ENCODE results near the gene OPN5. TPM values are rescaled to one million over a fixed set of nuclear protein-coding genes. Genes with fewer than 3 reads are reported as not detected.

OPN5 gene
- total and polyA plus RNA-seq, 2 experiments from 2014 or later: not detected

DNA sequence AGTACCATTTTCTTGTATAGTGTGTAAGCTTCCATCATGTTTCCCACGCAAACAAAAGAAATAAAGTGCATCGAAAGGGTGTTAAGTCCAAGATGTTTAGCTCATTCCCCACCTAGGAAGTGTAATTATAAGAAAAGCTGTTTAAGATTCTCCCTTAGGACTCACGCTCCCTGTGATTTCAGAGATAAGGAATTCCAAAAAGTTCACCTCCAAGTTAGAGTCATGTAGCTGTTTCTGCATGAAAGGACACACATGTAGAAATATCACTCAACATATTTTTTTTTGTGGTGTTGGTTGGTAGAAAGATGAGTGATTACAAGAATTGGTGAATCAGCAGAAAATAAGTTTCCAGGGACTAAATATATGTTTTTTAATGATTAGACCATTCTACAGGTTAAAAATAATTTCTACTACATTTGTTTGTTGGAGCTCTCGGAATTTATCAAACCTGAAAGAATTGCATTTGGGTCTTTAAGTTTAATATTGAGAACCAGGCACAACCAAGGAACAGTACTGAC is 10.4 kb downstream of the OPN5 start:
- Mint-ChIP-seq H3K9me3 (no peaks in the 10 kb centered on the region), H3K27me3 (ENCODE audit: insufficient read depth, low read depth, poor library complexity) (peaks cover 38% of the 10 kb centered on the region), H3K4me3 (no peak overlapping the region), H3K4me1 (peaks cover 30% of the 10 kb centered on the region), H3K36me3 (ENCODE audit: low read depth) (no peaks in the 10 kb centered on the region), H3K27ac (no peak overlapping the region)
- Histone ChIP-seq H3K27ac (ENCODE audit: low read depth) (no peak overlapping the region), H3K79me2 (replicated peaks; ENCODE audit: insufficient read depth) (no peaks in the 10 kb centered on the region), H2AFZ (no peak overlapping the region), H3K36me3 (ENCODE audit: insufficient read depth) (no peaks in the 10 kb centered on the region), H3K4me2 (no peak overlapping the region), H4K20me1 (replicated peaks; ENCODE audit: insufficient read depth) (no peaks in the 10 kb centered on the region), H3K9me2 (ENCODE audit: insufficient read depth) (no peaks in the 10 kb centered on the region), H3K4me3 (no peak overlapping the region), H3K27me3 (ENCODE audit: insufficient read depth) (peaks cover 47% of the 10 kb centered on the region), H3F3A (replicated peaks; ENCODE audit: low read depth) (no peaks in the 10 kb centered on the region), H3K4me1 (ENCODE audit: insufficient read depth) (peaks cover 25% of the 10 kb centered on the region)
- DNase-seq (ENCODE audit: low spot score) (no peak), ATAC-seq (no peak)
- TF ChIP-seq EZH2phosphoT487 (IDR thresholded peaks at IDR 0.05; ENCODE audit: unreplicated experiment) (no peak), ZNF331 (CRISPR knock-in tag; IDR thresholded peaks at IDR 0.05; ENCODE audit: low read depth) (no peak), JUNB (IDR thresholded peaks at IDR 0.05; ENCODE audit: unreplicated experiment) (no peak), ZNF114 (CRISPR knock-in tag; IDR thresholded peaks at IDR 0.05) (no peak), NANOG (IDR thresholded peaks at IDR 0.05; ENCODE audit: borderline replicate concordance) (no peak), CREB1 (CRISPR knock-in tag; IDR thresholded peaks at IDR 0.05; ENCODE audit: low read depth) (no peak), STAT1 (IDR thresholded peaks at IDR 0.05; ENCODE audit: unreplicated experiment) (no peak), EZH2 (IDR thresholded peaks at IDR 0.05; ENCODE audit: low read depth, unreplicated experiment) (no peak), POLR2AphosphoS5 (IDR thresholded peaks at IDR 0.05; ENCODE audit: low read depth) (no peak)
- TF ChIP-seq, protein P1, sequence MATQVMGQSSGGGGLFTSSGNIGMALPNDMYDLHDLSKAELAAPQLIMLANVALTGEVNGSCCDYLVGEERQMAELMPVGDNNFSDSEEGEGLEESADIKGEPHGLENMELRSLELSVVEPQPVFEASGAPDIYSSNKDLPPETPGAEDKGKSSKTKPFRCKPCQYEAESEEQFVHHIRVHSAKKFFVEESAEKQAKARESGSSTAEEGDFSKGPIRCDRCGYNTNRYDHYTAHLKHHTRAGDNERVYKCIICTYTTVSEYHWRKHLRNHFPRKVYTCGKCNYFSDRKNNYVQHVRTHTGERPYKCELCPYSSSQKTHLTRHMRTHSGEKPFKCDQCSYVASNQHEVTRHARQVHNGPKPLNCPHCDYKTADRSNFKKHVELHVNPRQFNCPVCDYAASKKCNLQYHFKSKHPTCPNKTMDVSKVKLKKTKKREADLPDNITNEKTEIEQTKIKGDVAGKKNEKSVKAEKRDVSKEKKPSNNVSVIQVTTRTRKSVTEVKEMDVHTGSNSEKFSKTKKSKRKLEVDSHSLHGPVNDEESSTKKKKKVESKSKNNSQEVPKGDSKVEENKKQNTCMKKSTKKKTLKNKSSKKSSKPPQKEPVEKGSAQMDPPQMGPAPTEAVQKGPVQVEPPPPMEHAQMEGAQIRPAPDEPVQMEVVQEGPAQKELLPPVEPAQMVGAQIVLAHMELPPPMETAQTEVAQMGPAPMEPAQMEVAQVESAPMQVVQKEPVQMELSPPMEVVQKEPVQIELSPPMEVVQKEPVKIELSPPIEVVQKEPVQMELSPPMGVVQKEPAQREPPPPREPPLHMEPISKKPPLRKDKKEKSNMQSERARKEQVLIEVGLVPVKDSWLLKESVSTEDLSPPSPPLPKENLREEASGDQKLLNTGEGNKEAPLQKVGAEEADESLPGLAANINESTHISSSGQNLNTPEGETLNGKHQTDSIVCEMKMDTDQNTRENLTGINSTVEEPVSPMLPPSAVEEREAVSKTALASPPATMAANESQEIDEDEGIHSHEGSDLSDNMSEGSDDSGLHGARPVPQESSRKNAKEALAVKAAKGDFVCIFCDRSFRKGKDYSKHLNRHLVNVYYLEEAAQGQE (IDR thresholded peaks at IDR 0.05; ENCODE audit: unreplicated experiment): no peak
- TF ChIP-seq, protein P2, sequence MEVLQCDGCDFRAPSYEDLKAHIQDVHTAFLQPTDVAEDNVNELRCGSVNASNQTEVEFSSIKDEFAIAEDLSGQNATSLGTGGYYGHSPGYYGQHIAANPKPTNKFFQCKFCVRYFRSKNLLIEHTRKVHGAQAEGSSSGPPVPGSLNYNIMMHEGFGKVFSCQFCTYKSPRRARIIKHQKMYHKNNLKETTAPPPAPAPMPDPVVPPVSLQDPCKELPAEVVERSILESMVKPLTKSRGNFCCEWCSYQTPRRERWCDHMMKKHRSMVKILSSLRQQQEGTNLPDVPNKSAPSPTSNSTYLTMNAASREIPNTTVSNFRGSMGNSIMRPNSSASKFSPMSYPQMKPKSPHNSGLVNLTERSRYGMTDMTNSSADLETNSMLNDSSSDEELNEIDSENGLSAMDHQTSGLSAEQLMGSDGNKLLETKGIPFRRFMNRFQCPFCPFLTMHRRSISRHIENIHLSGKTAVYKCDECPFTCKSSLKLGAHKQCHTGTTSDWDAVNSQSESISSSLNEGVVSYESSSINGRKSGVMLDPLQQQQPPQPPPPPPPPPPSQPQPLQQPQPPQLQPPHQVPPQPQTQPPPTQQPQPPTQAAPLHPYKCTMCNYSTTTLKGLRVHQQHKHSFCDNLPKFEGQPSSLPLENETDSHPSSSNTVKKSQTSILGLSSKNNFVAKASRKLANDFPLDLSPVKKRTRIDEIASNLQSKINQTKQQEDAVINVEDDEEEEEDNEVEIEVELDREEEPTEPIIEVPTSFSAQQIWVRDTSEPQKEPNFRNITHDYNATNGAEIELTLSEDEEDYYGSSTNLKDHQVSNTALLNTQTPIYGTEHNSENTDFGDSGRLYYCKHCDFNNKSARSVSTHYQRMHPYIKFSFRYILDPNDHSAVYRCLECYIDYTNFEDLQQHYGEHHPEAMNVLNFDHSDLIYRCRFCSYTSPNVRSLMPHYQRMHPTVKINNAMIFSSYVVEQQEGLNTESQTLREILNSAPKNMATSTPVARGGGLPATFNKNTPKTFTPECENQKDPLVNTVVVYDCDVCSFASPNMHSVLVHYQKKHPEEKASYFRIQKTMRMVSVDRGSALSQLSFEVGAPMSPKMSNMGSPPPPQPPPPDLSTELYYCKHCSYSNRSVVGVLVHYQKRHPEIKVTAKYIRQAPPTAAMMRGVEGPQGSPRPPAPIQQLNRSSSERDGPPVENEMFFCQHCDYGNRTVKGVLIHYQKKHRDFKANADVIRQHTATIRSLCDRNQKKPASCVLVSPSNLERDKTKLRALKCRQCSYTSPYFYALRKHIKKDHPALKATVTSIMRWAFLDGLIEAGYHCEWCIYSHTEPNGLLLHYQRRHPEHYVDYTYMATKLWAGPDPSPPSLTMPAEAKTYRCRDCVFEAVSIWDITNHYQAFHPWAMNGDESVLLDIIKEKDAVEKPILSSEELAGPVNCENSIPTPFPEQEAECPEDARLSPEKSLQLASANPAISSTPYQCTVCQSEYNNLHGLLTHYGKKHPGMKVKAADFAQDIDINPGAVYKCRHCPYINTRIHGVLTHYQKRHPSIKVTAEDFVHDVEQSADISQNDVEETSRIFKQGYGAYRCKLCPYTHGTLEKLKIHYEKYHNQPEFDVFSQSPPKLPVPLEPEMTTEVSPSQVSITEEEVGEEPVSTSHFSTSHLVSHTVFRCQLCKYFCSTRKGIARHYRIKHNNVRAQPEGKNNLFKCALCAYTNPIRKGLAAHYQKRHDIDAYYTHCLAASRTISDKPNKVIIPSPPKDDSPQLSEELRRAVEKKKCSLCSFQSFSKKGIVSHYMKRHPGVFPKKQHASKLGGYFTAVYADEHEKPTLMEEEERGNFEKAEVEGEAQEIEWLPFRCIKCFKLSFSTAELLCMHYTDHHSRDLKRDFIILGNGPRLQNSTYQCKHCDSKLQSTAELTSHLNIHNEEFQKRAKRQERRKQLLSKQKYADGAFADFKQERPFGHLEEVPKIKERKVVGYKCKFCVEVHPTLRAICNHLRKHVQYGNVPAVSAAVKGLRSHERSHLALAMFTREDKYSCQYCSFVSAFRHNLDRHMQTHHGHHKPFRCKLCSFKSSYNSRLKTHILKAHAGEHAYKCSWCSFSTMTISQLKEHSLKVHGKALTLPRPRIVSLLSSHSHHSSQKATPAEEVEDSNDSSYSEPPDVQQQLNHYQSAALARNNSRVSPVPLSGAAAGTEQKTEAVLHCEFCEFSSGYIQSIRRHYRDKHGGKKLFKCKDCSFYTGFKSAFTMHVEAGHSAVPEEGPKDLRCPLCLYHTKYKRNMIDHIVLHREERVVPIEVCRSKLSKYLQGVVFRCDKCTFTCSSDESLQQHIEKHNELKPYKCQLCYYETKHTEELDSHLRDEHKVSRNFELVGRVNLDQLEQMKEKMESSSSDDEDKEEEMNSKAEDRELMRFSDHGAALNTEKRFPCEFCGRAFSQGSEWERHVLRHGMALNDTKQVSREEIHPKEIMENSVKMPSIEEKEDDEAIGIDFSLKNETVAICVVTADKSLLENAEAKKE (CRISPR knock-in tag; IDR thresholded peaks at IDR 0.05): no peak
- TF ChIP-seq, protein P3, sequence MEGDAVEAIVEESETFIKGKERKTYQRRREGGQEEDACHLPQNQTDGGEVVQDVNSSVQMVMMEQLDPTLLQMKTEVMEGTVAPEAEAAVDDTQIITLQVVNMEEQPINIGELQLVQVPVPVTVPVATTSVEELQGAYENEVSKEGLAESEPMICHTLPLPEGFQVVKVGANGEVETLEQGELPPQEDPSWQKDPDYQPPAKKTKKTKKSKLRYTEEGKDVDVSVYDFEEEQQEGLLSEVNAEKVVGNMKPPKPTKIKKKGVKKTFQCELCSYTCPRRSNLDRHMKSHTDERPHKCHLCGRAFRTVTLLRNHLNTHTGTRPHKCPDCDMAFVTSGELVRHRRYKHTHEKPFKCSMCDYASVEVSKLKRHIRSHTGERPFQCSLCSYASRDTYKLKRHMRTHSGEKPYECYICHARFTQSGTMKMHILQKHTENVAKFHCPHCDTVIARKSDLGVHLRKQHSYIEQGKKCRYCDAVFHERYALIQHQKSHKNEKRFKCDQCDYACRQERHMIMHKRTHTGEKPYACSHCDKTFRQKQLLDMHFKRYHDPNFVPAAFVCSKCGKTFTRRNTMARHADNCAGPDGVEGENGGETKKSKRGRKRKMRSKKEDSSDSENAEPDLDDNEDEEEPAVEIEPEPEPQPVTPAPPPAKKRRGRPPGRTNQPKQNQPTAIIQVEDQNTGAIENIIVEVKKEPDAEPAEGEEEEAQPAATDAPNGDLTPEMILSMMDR (conservative IDR thresholded peaks at IDR 0.05; ENCODE audit: low read depth in 2 of 2): no peak
- TF ChIP-seq, protein P4, sequence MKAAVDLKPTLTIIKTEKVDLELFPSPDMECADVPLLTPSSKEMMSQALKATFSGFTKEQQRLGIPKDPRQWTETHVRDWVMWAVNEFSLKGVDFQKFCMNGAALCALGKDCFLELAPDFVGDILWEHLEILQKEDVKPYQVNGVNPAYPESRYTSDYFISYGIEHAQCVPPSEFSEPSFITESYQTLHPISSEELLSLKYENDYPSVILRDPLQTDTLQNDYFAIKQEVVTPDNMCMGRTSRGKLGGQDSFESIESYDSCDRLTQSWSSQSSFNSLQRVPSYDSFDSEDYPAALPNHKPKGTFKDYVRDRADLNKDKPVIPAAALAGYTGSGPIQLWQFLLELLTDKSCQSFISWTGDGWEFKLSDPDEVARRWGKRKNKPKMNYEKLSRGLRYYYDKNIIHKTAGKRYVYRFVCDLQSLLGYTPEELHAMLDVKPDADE (IDR thresholded peaks at IDR 0.05): no peak

Measured in GM23338 (cell line).